Transverse colon (tissue), 4 donors: ENCODE results near the gene SEC61B. TPM values are rescaled to one million over a fixed set of nuclear protein-coding genes. Genes with fewer than 3 reads are reported as not detected.

Experiments
- DNase-seq: peaks from one replicate; pipeline ENCODE4 v3.0.0-alpha.2; 2019
- H3K27ac ChIP-seq, 4 donors: fragments of 200-600 bp; sonication (generic); 2 replicates each; pipeline ENCODE4 v1.5.1; 2016 to 2018; ENCODE audit warnings: inconsistent platforms in 4 of 4
- H3K27me3 ChIP-seq: fragments of 200-600 bp; sonication (generic); 2 replicates; pipeline ENCODE4 v1.5.1; 2017; ENCODE audit warnings: inconsistent platforms
- H3K36me3 ChIP-seq, 4 donors: fragments of 200-600 bp; sonication (generic); 2 replicates each; pipeline ENCODE4 v1.5.1; 2017 to 2019; ENCODE audit warnings: inconsistent platforms in 4 of 4
- H3K4me1 ChIP-seq, 4 donors: fragments of 200-600 bp; sonication (generic); 2 replicates each; pipeline ENCODE4 v1.5.1; 2017 to 2020; ENCODE audit warnings: inconsistent platforms in 4 of 4
- H3K4me3 ChIP-seq, 4 donors: fragments of 200-600 bp; sonication (generic); 1 replicate in 1 of 4; 2 replicates in 3 of 4; pipeline versions ENCODE4 v1.5.1 to v1.6.1; 2017 to 2019; ENCODE audit warnings: inconsistent platforms in 4 of 4
- H3K9me3 ChIP-seq, 2 donors: fragments of 200-600 bp; sonication (generic); 2 replicates each; pipeline ENCODE4 v1.5.1; 2017 to 2019; ENCODE audit warnings: inconsistent platforms in 2 of 2
- CTCF ChIP-seq, 5 experiments: fragments of 200-600 bp in 3 of 5; fragments of 450-650 bp in 2 of 5; sonication (generic) in 3 of 5; IDR thresholded peaks; 1 replicate in 2 of 5; 2 replicates in 3 of 5; pipeline ENCODE4 v1.5.1; 2016 to 2017; ENCODE audit warnings: antibody characterized with exemption in 5 of 5, inconsistent platforms in 3 of 5, mild to moderate bottlenecking in 2 of 5, moderate library complexity in 1 of 5
- EP300 ChIP-seq: sonication (generic); formaldehyde crosslinking; IDR thresholded peaks from one replicate; pipeline ENCODE4 v1.6.1; 2017; ENCODE audit warnings: antibody characterized with exemption, low read depth
- POLR2A ChIP-seq: fragments of 450-650 bp; IDR thresholded peaks from one replicate; pipeline ENCODE4 v1.6.1; 2016; ENCODE audit warnings: antibody characterized with exemption, mild to moderate bottlenecking, moderate library complexity
- POLR2AphosphoS5 ChIP-seq, 3 donors: sonication (generic); formaldehyde crosslinking; IDR thresholded peaks; one replicate each; pipeline ENCODE4 v1.6.1; 2016; ENCODE audit warnings: antibody characterized with exemption in 3 of 3
- WGBS, 2 donors: methylation state at CpG; one replicate each; pipeline ENCODE4 v1.1.5; 2018; ENCODE audit warnings: low coverage in 1 of 2; 5-methylcytosine and 5-hydroxymethylcytosine counted together
- in situ Hi-C, 4 donors: fragments of 200-750 bp; cut with MboI; loops; one replicate each; pipeline versions ENCODE4 v1.15.0 to v1.15.1; 2017; ENCODE audit warnings: low sequenced_read_pairs in 3 of 4, low pct_ligation_motif_present in 1 of 4, low pct_unique_long_range_greater_than_20kb in 1 of 4
- intact Hi-C: fragments of 100-400 bp; cut with DNase I; formaldehyde crosslinking; loops from one replicate; pipeline ENCODE4 v1.15.1; 2023; ENCODE audit warnings: low total_unique reads
- total RNA-seq, 4 donors: library from RNA; depleted of rRNA; stranded (reverse); fragments of >200 nt; gene quantifications; one replicate each; pipeline ENCODE4 v1.1.0, GENCODE V29; 2016

SEC61B gene
- total RNA-seq, 4 donors from 2014 or later, result 10.1 to 72.5 (median 42.0) TPM

GRCh38 chr9:99251157-99251556 lies 29.1 kb downstream of the SEC61B start:
- Histone ChIP-seq H3K27ac (no peak overlapping the region), H3K9me3 (no peaks in the 10 kb centered on the region), H3K4me1 (no peaks in the 10 kb centered on the region), H3K4me3 (no peak overlapping the region), H3K36me3 (no peaks in the 10 kb centered on the region), H3K27me3 (no peaks in the 10 kb centered on the region)
- intact Hi-C loops, result no loop called here
- DNase-seq, result no peak
- no peak for TF ChIP-seq EP300
- TF ChIP-seq POLR2A, result no peak
- no peak for TF ChIP-seq POLR2AphosphoS5 (IDR thresholded peaks at IDR 0.05)
- TF ChIP-seq CTCF (IDR thresholded peaks at IDR 0.05), result no peak
- in situ Hi-C loops, result no loop called here
- WGBS, 2 donors, result 89 to 94% methylated on average over 4 of the region's 4 CpGs

- H3K27me3 ChIP-seq, result no peaks in the 10 kb centered on the region
- no peaks in the 10 kb centered on the region for H3K36me3 ChIP-seq
- no peak overlapping the region for H3K4me3 ChIP-seq
- WGBS, 2 donors, result 90% methylated on average over 2 of the region's 2 CpGs; no CpG with 5 or more reads in 1 of the 2 donors
- H3K27ac ChIP-seq, result peak overlapping the region in 1 of 4 donors; percentile 21
- DNase-seq, result no peak
- intact Hi-C loops (no loop called here), in situ Hi-C loops (no loop called here)
- no peaks in the 10 kb centered on the region for H3K4me1 ChIP-seq
- TF ChIP-seq POLR2AphosphoS5 (IDR thresholded peaks at IDR 0.05) (no peak), CTCF (IDR thresholded peaks at IDR 0.05) (no peak), POLR2A (no peak), EP300 (no peak)
- no peaks in the 10 kb centered on the region for H3K9me3 ChIP-seq
Measured at GRCh38 chr9:99253134-99253533, 31.1 kb downstream of the SEC61B start.

- TF ChIP-seq CTCF (IDR thresholded peaks at IDR 0.05) (no peak), POLR2A (no peak), POLR2AphosphoS5 (IDR thresholded peaks at IDR 0.05) (no peak), EP300 (no peak)
- H3K27ac ChIP-seq, result peak overlapping the region in 1 of 4 donors; percentile 21
- intact Hi-C loops, result no loop called here
- H3K9me3 ChIP-seq, result no peaks in the 10 kb centered on the region
- 77 to 83% methylated on average over 1 to 15 of the region's 15 CpGs for WGBS, 2 donors
- H3K27me3 ChIP-seq, result no peaks in the 10 kb centered on the region
- H3K4me3 ChIP-seq, result no peak overlapping the region
- in situ Hi-C loops, result no loop called here
- H3K36me3 ChIP-seq, result no peaks in the 10 kb centered on the region
- H3K4me1 ChIP-seq, result peaks cover 0 to 3% (median 2%) of the 10 kb centered on the region in 4 donors
- peak; percentile 49 for DNase-seq
Measured at GRCh38 chr9:99253772-99254431, 31.8 kb downstream of the SEC61B start.

- Histone ChIP-seq H3K27me3 (no peaks in the 10 kb centered on the region), H3K27ac (no peak overlapping the region), H3K9me3 (no peaks in the 10 kb centered on the region), H3K36me3 (no peaks in the 10 kb centered on the region), H3K4me1 (peaks cover 0 to 12% (median 3%) of the 10 kb centered on the region in 4 donors), H3K4me3 (no peak overlapping the region)
- intact Hi-C loops (no loop called here), in situ Hi-C loops (no loop called here)
- TF ChIP-seq POLR2AphosphoS5 (IDR thresholded peaks at IDR 0.05), result no peak
- TF ChIP-seq EP300, result no peak
- no peak for TF ChIP-seq POLR2A
- 75 to 85% methylated on average over 1 of the region's 1 CpG for WGBS, 2 donors
- no peak for DNase-seq
Measured at GRCh38 chr9:99255651-99256050, 33.6 kb downstream of the SEC61B start.
